Measurements from ENCODE around the gene HKDC1.

DNA sequence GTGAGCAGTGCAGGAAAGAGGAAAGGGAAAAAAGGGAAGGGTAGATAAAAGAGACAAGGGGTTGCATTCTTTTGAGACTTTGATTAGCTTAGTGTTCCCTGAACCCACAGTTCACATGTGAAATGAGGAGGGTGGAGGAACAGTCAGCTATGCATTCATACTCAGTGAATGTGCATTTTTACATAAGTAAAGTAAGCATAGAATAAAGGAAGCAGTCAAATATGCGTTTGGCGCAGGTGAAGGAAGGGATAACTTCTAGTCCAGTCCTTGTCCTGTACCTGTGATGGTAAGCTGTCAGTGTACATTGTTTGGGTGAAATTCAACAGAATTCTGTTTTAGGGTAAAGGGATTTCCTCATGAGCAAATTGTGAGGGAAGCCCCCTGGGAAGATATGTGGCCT lies 86.3 kb downstream of the HKDC1 start:
- TF ChIP-seq, protein P1, sequence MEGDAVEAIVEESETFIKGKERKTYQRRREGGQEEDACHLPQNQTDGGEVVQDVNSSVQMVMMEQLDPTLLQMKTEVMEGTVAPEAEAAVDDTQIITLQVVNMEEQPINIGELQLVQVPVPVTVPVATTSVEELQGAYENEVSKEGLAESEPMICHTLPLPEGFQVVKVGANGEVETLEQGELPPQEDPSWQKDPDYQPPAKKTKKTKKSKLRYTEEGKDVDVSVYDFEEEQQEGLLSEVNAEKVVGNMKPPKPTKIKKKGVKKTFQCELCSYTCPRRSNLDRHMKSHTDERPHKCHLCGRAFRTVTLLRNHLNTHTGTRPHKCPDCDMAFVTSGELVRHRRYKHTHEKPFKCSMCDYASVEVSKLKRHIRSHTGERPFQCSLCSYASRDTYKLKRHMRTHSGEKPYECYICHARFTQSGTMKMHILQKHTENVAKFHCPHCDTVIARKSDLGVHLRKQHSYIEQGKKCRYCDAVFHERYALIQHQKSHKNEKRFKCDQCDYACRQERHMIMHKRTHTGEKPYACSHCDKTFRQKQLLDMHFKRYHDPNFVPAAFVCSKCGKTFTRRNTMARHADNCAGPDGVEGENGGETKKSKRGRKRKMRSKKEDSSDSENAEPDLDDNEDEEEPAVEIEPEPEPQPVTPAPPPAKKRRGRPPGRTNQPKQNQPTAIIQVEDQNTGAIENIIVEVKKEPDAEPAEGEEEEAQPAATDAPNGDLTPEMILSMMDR (IDR thresholded peaks at IDR 0.05): no peak
- TF ChIP-seq POLR2A (IDR thresholded peaks at IDR 0.05): no peak

All from heart left ventricle (tissue), 13 donors.